GM21786 (cell line): ENCODE results near the gene DEDD2.
A peak's percentile ranks its signal among the peaks of the same experiment; 100 is the strongest.

ENCODE experiments used
- ATAC-seq: cut with Tn5 transposase; IDR thresholded peaks from one replicate; pipeline ENCODE4 v1.9.1; 2021; ENCODE audit not compliant: unreplicated experiment

DEDD2 gene

GRCh38 chr19:42229855-42230351 lies 12.4 kb upstream of the DEDD2 start:
- no peak for ATAC-seq

DNA sequence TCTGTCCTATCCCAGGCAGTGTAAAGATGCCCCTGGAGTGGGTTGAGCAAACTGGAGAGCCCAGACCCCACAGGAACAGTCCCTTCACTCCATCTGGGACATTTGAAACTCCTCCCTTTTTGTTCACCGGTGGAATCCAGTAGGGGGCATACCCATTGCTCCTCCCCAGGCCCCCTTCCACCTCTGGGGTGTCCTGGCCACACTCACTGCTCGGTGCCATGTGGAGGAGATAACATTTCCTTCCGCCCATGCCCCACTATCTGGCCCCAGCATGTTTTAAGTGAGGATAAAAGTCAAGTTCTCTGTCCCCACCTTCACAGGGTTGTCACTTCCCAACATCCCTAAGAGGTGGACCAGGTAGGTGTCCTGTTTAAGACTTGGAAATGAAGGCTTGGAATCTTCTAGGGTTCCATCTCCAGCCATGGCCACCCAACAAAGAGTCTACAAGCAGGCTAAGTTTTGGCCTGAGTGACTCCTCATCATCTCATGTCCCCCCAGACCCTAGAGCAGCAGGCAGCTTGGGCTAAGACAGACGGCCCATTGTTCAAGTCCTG lies 11.9 kb upstream of the DEDD2 start:
- no peak for ATAC-seq

DNA sequence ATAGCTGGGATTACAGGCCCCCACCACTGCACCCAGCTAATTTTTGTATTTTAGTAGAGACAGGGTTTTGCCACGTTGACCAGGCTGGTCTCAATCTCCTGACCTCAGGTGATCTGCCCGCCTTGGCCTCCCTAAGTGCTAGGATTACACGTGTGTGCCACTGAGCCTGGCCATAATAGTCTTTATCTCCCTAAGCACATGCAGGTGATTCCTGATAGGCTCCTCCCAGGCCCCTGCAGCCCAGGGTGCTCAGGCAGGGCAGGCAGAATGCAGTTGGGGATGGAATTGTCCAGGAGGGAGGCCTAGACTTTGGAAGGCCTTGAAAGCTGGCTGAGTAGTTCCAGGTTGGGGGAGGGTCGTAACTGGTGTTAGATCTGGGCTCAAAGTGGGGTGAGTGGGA lies 11.2 kb upstream of the DEDD2 start:
- no peak for ATAC-seq

DNA sequence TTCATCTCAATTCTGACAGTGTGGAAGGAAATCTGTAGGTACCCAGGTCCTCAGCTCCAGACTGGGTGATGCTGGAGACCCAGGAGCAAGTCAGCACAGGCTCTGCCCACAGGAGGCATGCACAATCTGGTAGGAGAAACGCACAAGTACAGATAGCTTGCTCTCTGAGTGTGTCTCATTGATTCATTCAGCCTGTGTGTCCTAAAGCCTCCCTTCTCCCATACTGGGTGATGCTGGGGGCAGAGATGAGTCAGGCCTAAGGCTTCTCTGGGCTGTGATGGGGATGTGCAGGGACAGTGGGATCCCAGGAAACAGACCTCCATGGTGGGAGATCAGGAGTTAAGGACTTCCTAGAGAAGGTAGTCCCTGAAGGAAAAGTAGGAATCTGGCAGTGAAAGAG lies 9.4 kb upstream of the DEDD2 start:
- no peak for ATAC-seq

DNA sequence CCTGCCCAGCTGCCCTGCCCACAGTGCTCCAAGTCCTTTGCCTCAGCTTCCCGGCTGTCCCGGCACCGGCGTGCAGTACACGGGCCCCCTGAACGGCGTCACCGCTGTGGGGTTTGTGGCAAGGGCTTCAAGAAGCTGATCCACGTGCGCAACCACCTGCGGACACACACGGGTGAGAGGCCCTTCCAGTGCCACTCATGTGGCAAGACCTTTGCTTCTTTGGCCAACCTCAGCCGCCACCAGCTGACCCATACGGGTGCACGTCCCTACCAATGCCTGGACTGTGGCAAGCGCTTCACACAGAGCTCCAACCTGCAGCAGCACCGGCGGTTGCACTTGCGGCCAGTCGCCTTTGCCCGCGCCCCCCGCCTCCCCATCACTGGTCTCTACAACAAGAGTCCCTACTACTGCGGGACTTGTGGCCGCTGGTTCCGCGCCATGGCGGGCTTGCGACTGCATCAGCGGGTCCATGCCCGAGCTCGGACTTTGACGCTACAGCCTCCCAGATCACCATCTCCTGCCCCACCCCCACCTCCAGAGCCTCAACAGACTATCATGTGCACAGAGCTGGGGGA lies 8.3 kb upstream of the DEDD2 start:
- ATAC-seq: no peak

DNA sequence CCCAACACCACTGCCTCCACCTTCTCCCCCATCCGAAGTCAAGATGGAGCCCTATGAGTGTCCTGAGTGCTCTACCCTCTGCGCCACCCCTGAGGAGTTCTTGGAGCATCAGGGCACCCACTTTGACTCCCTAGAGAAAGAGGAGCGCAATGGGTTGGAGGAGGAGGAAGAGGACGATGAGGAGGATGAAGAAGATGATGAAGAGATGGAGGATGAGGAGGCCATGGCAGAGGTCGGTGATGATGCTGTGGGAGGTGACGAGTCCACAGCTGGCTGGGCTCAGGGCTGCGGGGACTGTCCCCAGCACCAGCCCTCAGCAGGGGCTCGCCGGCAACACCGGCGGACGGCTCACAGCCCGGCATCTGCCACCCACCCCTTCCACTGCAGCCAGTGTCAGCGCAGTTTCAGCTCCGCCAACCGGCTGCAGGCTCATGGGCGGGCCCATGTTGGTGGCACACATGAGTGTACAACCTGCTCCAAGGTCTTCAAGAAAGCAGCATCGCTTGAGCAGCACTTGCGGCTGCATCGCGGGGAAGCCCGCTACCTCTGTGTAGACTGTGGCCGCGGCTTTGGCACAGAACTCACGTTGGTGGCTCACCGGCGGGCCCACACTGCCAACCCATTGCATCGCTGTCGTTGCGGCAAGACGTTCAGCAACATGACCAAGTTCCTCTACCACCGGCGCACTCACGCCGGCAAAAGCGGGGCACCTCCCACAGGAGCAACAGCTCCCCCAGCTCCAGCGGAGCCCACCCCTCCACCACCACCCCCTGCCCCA lies 7.7 kb upstream of the DEDD2 start:
- ATAC-seq: no peak

- ATAC-seq: no peak
Measured at GRCh38 chr19:42220751-42221097, 3.2 kb upstream of the DEDD2 start.

DNA sequence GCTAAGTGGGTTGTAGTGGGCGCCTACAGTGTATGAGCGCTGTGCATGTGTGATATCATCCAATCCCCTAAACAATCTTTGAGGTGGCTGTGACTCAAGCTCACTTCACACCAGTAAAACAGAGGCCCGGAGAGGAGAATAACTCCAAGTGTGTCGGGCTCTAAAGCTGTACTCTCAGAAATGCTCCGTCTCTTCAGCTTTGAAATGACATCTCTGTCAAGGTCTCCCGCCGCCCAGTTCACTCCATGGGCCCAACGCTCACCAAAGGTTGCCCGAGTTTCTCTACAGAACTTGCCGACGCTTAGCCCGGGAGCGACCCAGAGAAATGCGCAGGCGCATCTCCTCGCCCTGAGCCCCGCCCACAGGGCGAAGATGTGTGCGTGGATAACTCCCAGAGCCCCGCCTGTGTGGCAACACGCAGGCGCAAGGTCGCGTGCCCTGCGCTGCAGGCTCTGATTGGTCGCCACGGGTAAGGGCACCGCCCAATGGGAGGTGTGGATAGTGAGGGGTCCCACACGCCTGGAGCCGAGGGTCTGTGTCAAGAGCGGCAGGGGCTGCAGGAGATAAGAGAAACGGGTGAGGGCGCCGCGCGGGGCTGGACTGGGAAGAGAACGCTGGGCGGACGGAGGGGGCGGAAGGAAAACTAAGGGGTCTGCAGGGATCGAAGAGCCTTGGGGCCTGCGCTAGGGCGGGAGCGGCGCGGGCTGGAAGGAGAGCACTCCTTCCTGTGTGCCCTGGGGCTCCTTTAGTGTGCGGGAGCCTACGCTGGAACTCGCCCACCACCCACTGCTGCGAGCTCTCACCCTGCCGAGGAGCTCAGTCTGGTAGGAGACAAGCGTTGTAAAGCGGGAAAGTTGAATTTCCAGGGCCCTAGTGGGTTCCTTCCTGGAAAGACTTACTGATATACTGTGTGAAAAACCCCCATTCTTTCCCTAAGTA lies 2.6 kb upstream of the DEDD2 start, which contains the start of gene ZNF526:
Gene ZNF526 (plus strand): TSS at position 501 of the 939 bp plus-strand sequence. CDS start 4,092 bp downstream, outside the sequence.
- peak; percentile 80 for ATAC-seq

GRCh38 chr19:42216653-42217519 lies 591 bp downstream of the DEDD2 start:
- ATAC-seq: no peak

DNA sequence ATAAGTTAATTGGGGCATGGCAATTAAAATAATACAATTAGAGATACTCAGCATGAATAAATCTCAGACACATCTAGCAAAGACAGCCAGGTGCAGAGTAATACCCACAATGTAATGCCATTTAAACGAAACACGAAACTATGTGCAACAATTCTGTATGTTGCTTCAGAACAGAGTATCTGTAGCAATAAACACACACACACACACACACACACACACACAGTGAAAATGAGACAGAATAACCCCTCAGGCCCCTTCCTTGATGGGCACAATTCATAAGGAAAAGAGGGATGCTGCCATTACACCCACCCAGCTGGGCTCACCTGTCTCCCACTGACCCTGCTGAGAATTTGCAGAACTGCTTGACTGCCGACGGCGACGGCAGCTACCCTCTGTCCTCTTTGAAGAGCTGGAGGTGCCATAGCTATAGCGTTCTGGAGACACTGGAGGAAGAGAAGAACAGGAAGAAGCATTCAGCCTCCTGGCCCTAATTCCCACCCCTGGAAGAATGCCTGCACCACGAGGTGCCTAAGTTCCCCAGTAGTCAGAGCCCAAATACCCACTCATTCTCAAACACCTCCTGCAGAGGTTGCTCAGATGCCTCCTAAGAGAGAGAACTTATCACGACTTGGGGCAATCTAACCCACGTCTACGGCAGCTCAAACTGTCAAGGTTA lies 2.5 kb downstream of the DEDD2 start:
- ATAC-seq: no peak

- ATAC-seq: no peak
Measured at GRCh38 chr19:42212886-42213285, 4.6 kb downstream of the DEDD2 start.

- ATAC-seq: no peak
Measured at GRCh38 chr19:42208612-42209011, 8.9 kb downstream of the DEDD2 start.

- no peak for ATAC-seq
Measured at GRCh38 chr19:42207767-42208271, 9.7 kb downstream of the DEDD2 start.

DNA sequence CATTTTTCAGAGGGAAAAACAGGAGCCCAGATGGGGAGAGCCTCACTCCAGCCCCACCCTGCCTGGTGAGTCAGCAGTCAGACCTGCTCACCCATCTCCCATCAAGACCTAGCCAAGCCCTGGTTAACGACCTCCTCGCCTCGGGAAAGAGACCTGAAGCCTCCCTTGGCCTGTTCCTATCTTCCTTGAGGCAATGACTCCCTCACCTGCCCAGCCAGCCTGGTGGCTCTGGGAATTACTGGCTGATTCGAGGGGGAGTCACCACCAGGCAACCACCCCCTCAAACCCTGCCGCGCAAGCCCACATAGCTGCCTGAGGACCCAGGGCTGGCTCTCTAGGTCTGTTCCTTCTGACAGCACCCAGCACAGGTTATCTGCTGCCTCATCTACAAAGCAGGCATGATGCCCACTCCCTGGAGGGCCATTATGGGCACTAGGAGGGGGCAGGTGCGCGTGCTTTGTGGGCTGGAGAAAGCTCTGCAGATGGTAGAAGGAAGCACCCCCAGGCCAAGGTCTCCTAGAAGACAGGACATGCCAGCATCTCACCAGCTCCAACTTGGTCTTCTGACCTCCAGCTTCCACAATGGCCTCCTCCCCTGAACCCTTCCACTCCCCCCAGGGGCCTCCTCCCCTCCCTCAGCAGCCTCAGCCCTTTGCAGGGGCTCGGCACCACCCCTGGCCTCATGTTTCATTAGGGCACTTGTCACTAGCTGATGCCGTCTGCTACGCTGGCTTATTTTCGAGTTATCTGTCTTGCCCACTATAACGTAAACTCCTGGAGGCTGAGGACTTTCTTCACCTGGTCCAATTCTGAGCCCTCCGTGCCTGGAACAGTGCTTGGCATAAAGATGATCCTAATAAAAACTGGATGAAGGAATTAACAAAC lies 10.4 kb downstream of the DEDD2 start:
- no peak for ATAC-seq

DNA sequence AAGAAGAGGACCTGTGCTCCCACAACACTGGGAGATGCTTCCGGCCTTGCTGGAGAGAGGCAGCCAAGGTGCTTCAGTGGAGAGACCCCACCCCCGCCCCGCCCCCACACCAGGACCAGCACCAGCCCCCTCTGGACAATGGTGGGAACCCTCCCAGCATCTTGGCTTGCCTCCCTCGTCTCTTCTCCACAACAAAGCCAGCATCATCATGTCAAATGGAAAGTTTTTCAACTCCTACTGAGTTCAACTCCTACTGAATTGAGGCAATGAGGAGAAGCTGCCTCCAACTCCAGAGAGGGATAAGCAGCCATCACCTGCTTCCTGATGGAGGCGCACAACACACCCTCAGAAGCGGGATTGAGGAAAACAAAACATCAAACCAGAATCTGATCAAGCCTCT lies 12.8 kb downstream of the DEDD2 start:
- ATAC-seq: no peak

DNA sequence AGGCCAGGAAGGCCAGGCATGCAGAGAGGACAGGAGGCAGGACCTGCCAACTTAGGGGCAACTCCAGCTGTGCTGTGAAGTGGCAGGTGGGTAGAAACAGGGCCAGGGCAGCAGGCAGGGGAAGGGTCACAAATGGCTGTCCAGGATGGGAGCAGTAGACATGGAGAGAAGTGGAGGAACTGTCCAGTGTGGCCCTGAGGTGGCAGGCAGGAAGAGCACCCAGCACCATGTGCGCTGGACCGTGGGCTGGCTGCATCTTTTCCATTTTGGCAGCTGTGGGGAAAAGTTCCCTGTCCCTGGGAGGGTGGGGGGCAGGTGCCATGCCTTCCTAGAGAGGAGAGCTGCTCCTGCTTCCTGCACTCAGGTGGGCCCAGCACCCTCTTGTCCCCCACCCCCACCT lies 13.8 kb downstream of the DEDD2 start:
- ATAC-seq: no peak

DNA sequence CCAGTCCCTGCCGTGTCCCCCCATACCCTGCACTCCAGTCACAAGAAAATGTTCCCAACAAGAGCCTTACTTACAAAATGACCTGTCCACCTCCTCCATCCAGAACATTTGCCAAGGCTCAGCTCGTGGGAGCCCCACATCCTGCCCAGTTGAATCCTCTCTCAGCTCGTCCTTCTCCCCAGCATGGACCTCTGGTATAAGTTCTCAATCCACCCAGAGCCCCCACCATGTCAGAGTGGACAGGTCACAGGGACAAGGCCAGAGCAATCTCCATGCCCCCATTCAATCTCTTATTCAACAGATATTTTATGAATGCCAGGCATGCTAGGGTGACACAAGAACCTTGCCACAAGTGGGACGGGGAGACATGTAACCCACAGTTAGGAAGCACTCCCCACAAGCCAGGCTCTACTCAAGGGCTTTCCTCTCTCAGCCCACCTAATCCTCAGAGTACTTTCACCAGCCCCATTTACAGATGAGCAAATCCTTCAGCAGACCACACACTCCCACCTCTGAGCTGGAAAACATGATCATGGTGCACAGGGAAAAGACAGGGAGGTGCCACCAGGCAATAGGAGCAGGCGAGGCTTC lies 15.1 kb downstream of the DEDD2 start:
- ATAC-seq: no peak
